Upper lobe of left lung (tissue), 4 donors: ENCODE measurements around the gene PCP2.
A peak's percentile ranks its signal among the peaks of the same experiment; 100 is the strongest.

Source experiments
- EP300 ChIP-seq, 4 donors: sonication (generic); formaldehyde crosslinking; IDR thresholded peaks; one replicate each; pipeline ENCODE4 v1.5.1; 2017; ENCODE audit warnings: antibody characterized with exemption in 4 of 4, control low read depth in 2 of 4
- POLR2A ChIP-seq, 4 donors: fragments of 450-650 bp; IDR thresholded peaks; one replicate each; pipeline ENCODE4 v1.5.1; 2016 to 2017; ENCODE audit warnings: antibody characterized with exemption in 4 of 4, mild to moderate bottlenecking in 2 of 4
- TF ChIP-seq, protein P1 (sequence below), 6 experiments: fragments of 450-650 bp in 4 of 6; fragments of 200-600 bp in 2 of 6; sonication (generic) in 2 of 6; IDR thresholded peaks; one replicate each; pipeline ENCODE4 v1.5.1; 2016 to 2019; ENCODE audit warnings: antibody characterized with exemption in 6 of 6

- TF ChIP-seq, protein P1, sequence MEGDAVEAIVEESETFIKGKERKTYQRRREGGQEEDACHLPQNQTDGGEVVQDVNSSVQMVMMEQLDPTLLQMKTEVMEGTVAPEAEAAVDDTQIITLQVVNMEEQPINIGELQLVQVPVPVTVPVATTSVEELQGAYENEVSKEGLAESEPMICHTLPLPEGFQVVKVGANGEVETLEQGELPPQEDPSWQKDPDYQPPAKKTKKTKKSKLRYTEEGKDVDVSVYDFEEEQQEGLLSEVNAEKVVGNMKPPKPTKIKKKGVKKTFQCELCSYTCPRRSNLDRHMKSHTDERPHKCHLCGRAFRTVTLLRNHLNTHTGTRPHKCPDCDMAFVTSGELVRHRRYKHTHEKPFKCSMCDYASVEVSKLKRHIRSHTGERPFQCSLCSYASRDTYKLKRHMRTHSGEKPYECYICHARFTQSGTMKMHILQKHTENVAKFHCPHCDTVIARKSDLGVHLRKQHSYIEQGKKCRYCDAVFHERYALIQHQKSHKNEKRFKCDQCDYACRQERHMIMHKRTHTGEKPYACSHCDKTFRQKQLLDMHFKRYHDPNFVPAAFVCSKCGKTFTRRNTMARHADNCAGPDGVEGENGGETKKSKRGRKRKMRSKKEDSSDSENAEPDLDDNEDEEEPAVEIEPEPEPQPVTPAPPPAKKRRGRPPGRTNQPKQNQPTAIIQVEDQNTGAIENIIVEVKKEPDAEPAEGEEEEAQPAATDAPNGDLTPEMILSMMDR (IDR thresholded peaks at IDR 0.05): peak in 1 of 6 experiments; percentile 9
- TF ChIP-seq POLR2A (IDR thresholded peaks at IDR 0.05): peak in 2 of 4 donors; percentile 66 to 76
- no peak for TF ChIP-seq EP300 (IDR thresholded peaks at IDR 0.05)
Observed at GRCh38 chr19:7629347-7630054, 4.0 kb downstream of the PCP2 start, which contains the start of the genes PET100 and XAB2.
